Mucosa of rectum (tissue), 2 donors: ENCODE measurements around the gene HAL.

Source experiments
- H3K27ac ChIP-seq, 2 donors: one replicate each; pipeline ENCODE4 v1.7.0; 2013; ENCODE audit warnings: inconsistent platforms in 2 of 2, low read depth in 2 of 2, low read length in 2 of 2
- H3K27me3 ChIP-seq, 2 donors: one replicate each; pipeline ENCODE4 v1.7.0; 2013; ENCODE audit warnings: low read length in 2 of 2; ENCODE audit not compliant: control insufficient read depth in 2 of 2, insufficient read depth in 2 of 2
- H3K36me3 ChIP-seq, 2 donors: one replicate each; pipeline ENCODE4 v1.7.0; 2013; ENCODE audit warnings: low read length in 2 of 2; ENCODE audit not compliant: control insufficient read depth in 2 of 2, insufficient read depth in 2 of 2
- H3K4me1 ChIP-seq, 2 donors: one replicate each; pipeline ENCODE4 v1.7.0; 2013; ENCODE audit warnings: low read length in 2 of 2, mild to moderate bottlenecking in 1 of 2; ENCODE audit not compliant: control insufficient read depth in 2 of 2, insufficient read depth in 2 of 2
- H3K4me3 ChIP-seq, 2 donors: one replicate each; pipeline ENCODE4 v1.7.0; 2013; ENCODE audit warnings: low read length in 2 of 2
- H3K9ac ChIP-seq, 2 donors: one replicate each; pipeline ENCODE4 v1.7.0; 2013; ENCODE audit warnings: low read length in 2 of 2, low read depth in 1 of 2, mild to moderate bottlenecking in 1 of 2
- H3K9me3 ChIP-seq, 2 donors: one replicate each; pipeline ENCODE4 v1.7.0; 2013; ENCODE audit warnings: low read length in 2 of 2; ENCODE audit not compliant: control insufficient read depth in 2 of 2
- donor health status: healthy.
- donor health status: Normal muscosa, but diverticular disease.

Gene HAL

GRCh38 chr12:95993907-95994306 is 2.2 kb downstream of the HAL start:
- no peaks in the 10 kb centered on the region for H3K27me3 ChIP-seq
- peaks cover 0 to 3% of the 10 kb centered on the region in 2 donors for H3K4me1 ChIP-seq
- H3K27ac ChIP-seq, result no peak overlapping the region
- no peak overlapping the region for H3K4me3 ChIP-seq
- H3K9me3 ChIP-seq, result no peaks in the 10 kb centered on the region
- H3K36me3 ChIP-seq, result no peaks in the 10 kb centered on the region
- no peak overlapping the region for H3K9ac ChIP-seq

- H3K27ac ChIP-seq, result no peak overlapping the region
- no peak overlapping the region for H3K4me3 ChIP-seq
- no peak overlapping the region for H3K9ac ChIP-seq
- no peaks in the 10 kb centered on the region for H3K36me3 ChIP-seq
- H3K9me3 ChIP-seq, result no peaks in the 10 kb centered on the region
- H3K27me3 ChIP-seq, result no peaks in the 10 kb centered on the region
- no peaks in the 10 kb centered on the region for H3K4me1 ChIP-seq
Observed at GRCh38 chr12:95990136-95990535, 6.0 kb downstream of the HAL start.

GRCh38 chr12:95989504-95990123 is 6.5 kb downstream of the HAL start:
- Histone ChIP-seq H3K27ac (no peak overlapping the region), H3K9ac (no peak overlapping the region), H3K4me1 (no peaks in the 10 kb centered on the region), H3K36me3 (no peaks in the 10 kb centered on the region), H3K9me3 (no peaks in the 10 kb centered on the region), H3K4me3 (no peak overlapping the region), H3K27me3 (no peaks in the 10 kb centered on the region)

GRCh38 chr12:95988506-95989275 is 7.5 kb downstream of the HAL start:
- no peak overlapping the region for H3K27ac ChIP-seq
- no peaks in the 10 kb centered on the region for H3K27me3 ChIP-seq
- H3K36me3 ChIP-seq, result no peaks in the 10 kb centered on the region

GRCh38 chr12:95986635-95987570 is 9.2 kb downstream of the HAL start:
- H3K27ac ChIP-seq, result no peak overlapping the region
- H3K4me3 ChIP-seq, result no peak overlapping the region
- no peaks in the 10 kb centered on the region for H3K36me3 ChIP-seq
- no peaks in the 10 kb centered on the region for H3K27me3 ChIP-seq
- H3K4me1 ChIP-seq, result no peaks in the 10 kb centered on the region
- no peak overlapping the region for H3K9ac ChIP-seq
- no peaks in the 10 kb centered on the region for H3K9me3 ChIP-seq

More at GRCh38 chr12:95988506-95989275, 7.5 kb downstream of the HAL start:
- Histone ChIP-seq H3K4me1 (no peaks in the 10 kb centered on the region), H3K9me3 (no peaks in the 10 kb centered on the region), H3K9ac (no peak overlapping the region), H3K4me3 (no peak overlapping the region)

- Histone ChIP-seq H3K4me3 (no peak overlapping the region), H3K9ac (no peak overlapping the region), H3K36me3 (no peaks in the 10 kb centered on the region), H3K4me1 (no peaks in the 10 kb centered on the region), H3K9me3 (no peaks in the 10 kb centered on the region), H3K27me3 (no peaks in the 10 kb centered on the region), H3K27ac (no peak overlapping the region)
Observed at GRCh38 chr12:95984682-95985081, 11.5 kb downstream of the HAL start.

GRCh38 chr12:95982602-95983001 is 13.5 kb downstream of the HAL start:
- no peaks in the 10 kb centered on the region for H3K4me1 ChIP-seq
- H3K27me3 ChIP-seq, result no peaks in the 10 kb centered on the region
- H3K27ac ChIP-seq, result no peak overlapping the region
- H3K9ac ChIP-seq, result no peak overlapping the region
- no peaks in the 10 kb centered on the region for H3K9me3 ChIP-seq
- no peak overlapping the region for H3K4me3 ChIP-seq
- H3K36me3 ChIP-seq, result no peaks in the 10 kb centered on the region

GRCh38 chr12:95980437-95980836 is 15.7 kb downstream of the HAL start:
- H3K27me3 ChIP-seq, result no peaks in the 10 kb centered on the region
- H3K9me3 ChIP-seq, result no peaks in the 10 kb centered on the region
- no peak overlapping the region for H3K4me3 ChIP-seq
- no peaks in the 10 kb centered on the region for H3K4me1 ChIP-seq
- H3K27ac ChIP-seq, result no peak overlapping the region
- H3K9ac ChIP-seq, result no peak overlapping the region
- H3K36me3 ChIP-seq, result no peaks in the 10 kb centered on the region

- H3K4me3 ChIP-seq, result no peak overlapping the region
- no peaks in the 10 kb centered on the region for H3K4me1 ChIP-seq
- no peak overlapping the region for H3K9ac ChIP-seq
- H3K27ac ChIP-seq, result no peak overlapping the region
- no peaks in the 10 kb centered on the region for H3K27me3 ChIP-seq
- H3K36me3 ChIP-seq, result no peaks in the 10 kb centered on the region
- no peaks in the 10 kb centered on the region for H3K9me3 ChIP-seq
Observed at GRCh38 chr12:95978774-95979173, 17.4 kb downstream of the HAL start.

- Histone ChIP-seq H3K27me3 (no peaks in the 10 kb centered on the region), H3K36me3 (no peaks in the 10 kb centered on the region), H3K4me1 (no peaks in the 10 kb centered on the region), H3K4me3 (no peak overlapping the region), H3K27ac (no peak overlapping the region), H3K9me3 (no peaks in the 10 kb centered on the region), H3K9ac (no peak overlapping the region)
Observed at GRCh38 chr12:95978351-95978750, 17.8 kb downstream of the HAL start.
